Measurements from ENCODE around the gene MPRIP.

MPRIP gene

DNA sequence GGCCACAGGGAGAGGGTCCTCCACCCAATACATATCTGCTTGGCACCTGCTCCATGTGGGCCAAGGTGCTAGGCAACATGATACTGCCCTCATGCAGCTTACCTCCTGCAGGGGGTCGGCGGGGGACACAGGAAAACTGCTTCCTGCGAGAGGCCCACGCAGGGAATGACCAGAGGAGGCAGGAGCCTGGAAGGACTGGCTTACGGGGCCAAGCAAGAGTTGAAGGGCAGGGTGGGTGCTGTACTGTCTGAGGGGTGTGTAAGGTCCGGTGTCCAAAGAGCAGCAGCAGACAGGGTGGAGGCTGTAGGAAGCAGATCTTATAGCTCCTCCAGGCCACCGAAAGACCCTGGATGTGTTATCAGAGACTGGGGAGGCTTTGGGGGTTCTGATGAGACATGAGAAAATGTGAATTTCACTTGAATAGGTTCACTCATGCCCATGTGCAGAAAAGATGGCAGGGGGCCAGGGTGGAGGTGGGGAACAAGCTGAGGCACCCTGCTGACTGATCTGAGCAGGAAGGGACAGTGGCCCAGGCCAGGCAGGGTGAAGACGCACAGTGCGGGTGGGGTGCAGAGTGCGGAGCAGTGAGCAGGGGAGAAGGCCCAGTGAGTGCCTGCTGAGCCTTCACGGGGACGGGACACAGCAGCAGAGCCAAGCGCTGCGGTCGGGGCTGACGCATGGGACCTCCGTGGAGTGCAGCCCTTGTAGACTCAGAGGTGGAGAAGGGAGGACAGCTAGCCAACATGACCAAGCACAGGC is 186.4 kb downstream of the MPRIP start:
- Histone ChIP-seq H3K27ac (ENCODE audit: low read length) (no peak overlapping the region), H2AFZ (ENCODE audit: low read depth, low read length) (no peak overlapping the region), H3K4me2 (ENCODE audit: insufficient read depth, low read length) (no peak overlapping the region), H3K79me2 (ENCODE audit: insufficient read depth, low read length) (peaks cover 14% of the 10 kb centered on the region; the same call in 1 of the 2 replicates), H3K36me3 (ENCODE audit: insufficient read depth, low read length) (peaks cover 89% of the 10 kb centered on the region), H3K4me3 (ENCODE audit: low read depth in 1 of 2, low read length in 2 of 2) (no peak overlapping the region), H3K9ac (ENCODE audit: low read depth, low read length) (no peak overlapping the region), H3K9me3 (ENCODE audit: insufficient read depth, low read length, severe bottlenecking) (no peaks in the 10 kb centered on the region), H3K4me1 (ENCODE audit: insufficient read depth, low read length) (no peaks in the 10 kb centered on the region), H3K27me3 (ENCODE audit: insufficient read depth, low read length, poor library complexity) (no peaks in the 10 kb centered on the region), H4K20me1 (ENCODE audit: insufficient read depth, low read length) (peaks cover 15% of the 10 kb centered on the region)
- TF ChIP-seq, protein P1, sequence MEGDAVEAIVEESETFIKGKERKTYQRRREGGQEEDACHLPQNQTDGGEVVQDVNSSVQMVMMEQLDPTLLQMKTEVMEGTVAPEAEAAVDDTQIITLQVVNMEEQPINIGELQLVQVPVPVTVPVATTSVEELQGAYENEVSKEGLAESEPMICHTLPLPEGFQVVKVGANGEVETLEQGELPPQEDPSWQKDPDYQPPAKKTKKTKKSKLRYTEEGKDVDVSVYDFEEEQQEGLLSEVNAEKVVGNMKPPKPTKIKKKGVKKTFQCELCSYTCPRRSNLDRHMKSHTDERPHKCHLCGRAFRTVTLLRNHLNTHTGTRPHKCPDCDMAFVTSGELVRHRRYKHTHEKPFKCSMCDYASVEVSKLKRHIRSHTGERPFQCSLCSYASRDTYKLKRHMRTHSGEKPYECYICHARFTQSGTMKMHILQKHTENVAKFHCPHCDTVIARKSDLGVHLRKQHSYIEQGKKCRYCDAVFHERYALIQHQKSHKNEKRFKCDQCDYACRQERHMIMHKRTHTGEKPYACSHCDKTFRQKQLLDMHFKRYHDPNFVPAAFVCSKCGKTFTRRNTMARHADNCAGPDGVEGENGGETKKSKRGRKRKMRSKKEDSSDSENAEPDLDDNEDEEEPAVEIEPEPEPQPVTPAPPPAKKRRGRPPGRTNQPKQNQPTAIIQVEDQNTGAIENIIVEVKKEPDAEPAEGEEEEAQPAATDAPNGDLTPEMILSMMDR (IDR thresholded peaks at IDR 0.05; ENCODE audit: borderline replicate concordance, extremely low read depth, low read length, poor library complexity, severe bottlenecking), result no peak
- TF ChIP-seq EZH2 (IDR thresholded peaks at IDR 0.05; ENCODE audit: borderline replicate concordance, low read depth, low read length, severe bottlenecking), result no peak
- no peak for ATAC-seq (ENCODE audit: insufficient read depth, low read depth)
- no peak for DNase-seq

DNA sequence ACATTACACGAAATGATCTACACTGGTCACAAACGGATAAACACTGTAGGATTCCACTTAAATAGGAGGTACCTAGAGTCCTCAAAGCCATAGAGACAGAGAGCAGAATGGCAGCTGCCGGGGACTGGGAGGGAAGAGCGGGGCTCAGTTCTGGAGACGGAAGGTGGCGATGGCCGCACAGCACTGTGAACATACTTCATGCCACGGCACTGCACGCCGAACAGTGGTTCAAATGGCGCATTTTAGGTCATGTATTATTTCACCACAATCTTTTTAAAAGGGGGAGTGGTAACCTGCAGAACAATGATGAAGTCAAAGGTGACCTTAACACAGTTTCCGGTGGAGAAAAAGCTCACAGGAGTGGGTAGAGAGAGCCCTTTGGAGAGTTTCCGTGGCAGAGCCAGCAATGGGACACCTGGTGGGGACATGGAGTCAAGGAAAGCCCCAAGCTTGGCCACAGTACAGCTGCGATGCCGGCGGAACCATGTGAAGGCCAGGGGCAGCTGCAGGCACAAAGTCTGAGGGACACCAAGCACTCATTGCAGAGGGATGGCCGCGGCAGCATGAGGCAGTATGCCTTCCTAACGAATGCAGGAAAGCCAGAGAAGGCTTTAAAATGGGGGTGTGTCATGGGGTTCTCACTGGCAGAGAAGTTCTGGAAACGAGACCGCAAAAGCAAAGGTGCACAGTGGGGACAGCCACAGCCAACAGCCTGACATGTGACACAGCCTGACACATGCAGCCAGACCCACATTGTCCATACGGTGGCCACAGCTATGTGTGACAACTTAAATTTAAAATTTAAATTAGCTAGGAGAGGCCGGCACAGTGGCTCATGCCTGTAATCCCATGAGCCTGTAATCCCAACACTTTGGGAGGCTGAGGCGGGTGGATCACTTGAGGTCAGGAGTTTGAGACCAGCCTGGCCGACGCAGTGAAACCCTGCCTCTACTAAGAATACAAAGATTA is 187.4 kb downstream of the MPRIP start:
- DNase-seq, result no peak
- Histone ChIP-seq H3K4me1 (ENCODE audit: insufficient read depth, low read length) (no peaks in the 10 kb centered on the region), H3K79me2 (ENCODE audit: insufficient read depth, low read length) (peaks cover 22% of the 10 kb centered on the region), H3K4me2 (ENCODE audit: insufficient read depth, low read length) (no peak overlapping the region), H3K36me3 (ENCODE audit: insufficient read depth, low read length) (peaks cover 81% of the 10 kb centered on the region), H2AFZ (ENCODE audit: low read depth, low read length) (no peak overlapping the region), H3K4me3 (ENCODE audit: low read depth in 1 of 2, low read length in 2 of 2) (no peak overlapping the region), H3K27ac (ENCODE audit: low read length) (no peak overlapping the region), H3K9me3 (ENCODE audit: insufficient read depth, low read length, severe bottlenecking) (no peaks in the 10 kb centered on the region), H3K9ac (ENCODE audit: low read depth, low read length) (no peak overlapping the region), H3K27me3 (ENCODE audit: insufficient read depth, low read length, poor library complexity) (no peaks in the 10 kb centered on the region), H4K20me1 (ENCODE audit: insufficient read depth, low read length) (peaks cover 15% of the 10 kb centered on the region)
- TF ChIP-seq, protein P1 (IDR thresholded peaks at IDR 0.05; ENCODE audit: borderline replicate concordance, extremely low read depth, low read length, poor library complexity, severe bottlenecking), result no peak
- TF ChIP-seq EZH2 (IDR thresholded peaks at IDR 0.05; ENCODE audit: borderline replicate concordance, low read depth, low read length, severe bottlenecking), result no peak
- ATAC-seq (ENCODE audit: insufficient read depth, low read depth), result no peak

DNA sequence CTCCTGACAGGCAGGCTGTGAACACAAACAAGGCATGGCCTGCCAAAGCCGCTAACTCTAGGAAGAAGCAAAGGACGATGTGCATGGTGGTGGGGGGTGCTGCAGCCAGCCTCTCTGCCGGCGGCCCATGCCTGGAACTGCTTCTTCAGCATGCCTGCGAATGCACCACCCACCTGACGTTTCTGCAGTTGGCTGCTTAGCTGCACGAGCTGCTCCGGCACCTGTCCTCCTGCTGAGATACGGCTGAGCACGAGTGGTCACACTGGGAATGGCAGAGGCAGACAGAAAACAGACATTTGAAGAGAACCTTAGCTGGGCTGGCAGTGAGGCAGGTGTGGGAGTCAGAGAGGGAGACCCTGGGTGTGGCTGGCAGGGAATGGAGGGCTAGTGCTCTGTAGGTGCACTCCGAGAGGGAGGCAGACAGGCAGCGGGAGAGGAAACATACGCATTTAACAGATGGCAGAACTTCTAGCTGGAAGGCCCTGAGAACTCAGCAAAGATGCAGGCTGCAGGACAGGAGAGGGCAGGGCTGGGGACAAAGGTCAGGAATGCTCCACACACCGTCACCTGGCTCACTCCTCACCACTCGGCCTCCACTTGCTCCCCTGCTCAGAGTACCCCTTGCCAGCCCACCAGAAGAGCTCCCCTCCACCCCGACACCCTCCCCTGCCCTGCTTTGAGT is 189.5 kb downstream of the MPRIP start:
- Histone ChIP-seq H3K4me2 (ENCODE audit: insufficient read depth, low read length) (no peak overlapping the region), H3K4me3 (ENCODE audit: low read depth in 1 of 2, low read length in 2 of 2) (no peak overlapping the region), H3K36me3 (ENCODE audit: insufficient read depth, low read length) (peaks cover 65% of the 10 kb centered on the region), H3K4me1 (ENCODE audit: insufficient read depth, low read length) (peaks cover 17% of the 10 kb centered on the region), H3K79me2 (ENCODE audit: insufficient read depth, low read length) (peaks cover 42% of the 10 kb centered on the region), H3K27me3 (ENCODE audit: insufficient read depth, low read length, poor library complexity) (no peaks in the 10 kb centered on the region), H3K9me3 (ENCODE audit: insufficient read depth, low read length, severe bottlenecking) (no peaks in the 10 kb centered on the region), H2AFZ (ENCODE audit: low read depth, low read length) (no peak overlapping the region), H3K9ac (ENCODE audit: low read depth, low read length) (no peak overlapping the region), H3K27ac (ENCODE audit: low read length) (no peak overlapping the region), H4K20me1 (ENCODE audit: insufficient read depth, low read length) (peaks cover 20% of the 10 kb centered on the region)
- no peak for ATAC-seq (ENCODE audit: insufficient read depth, low read depth)
- no peak for DNase-seq
- TF ChIP-seq, protein P1 (IDR thresholded peaks at IDR 0.05; ENCODE audit: borderline replicate concordance, extremely low read depth, low read length, poor library complexity, severe bottlenecking), result no peak
- no peak for TF ChIP-seq EZH2 (IDR thresholded peaks at IDR 0.05; ENCODE audit: borderline replicate concordance, low read depth, low read length, severe bottlenecking)

Measured in DND-41 (cell line).